Hematopoietic multipotent progenitor cell treated with erythropoietin and hydrocortisone succinate and interleukin-3 and kit ligand, for 8 days (in vitro differentiated cells): Measurements from ENCODE around the gene GSDME.

ENCODE experiments used
- DNase-seq: peaks from one replicate; pipeline ENCODE4 v3.0.0-alpha.2; 2015

Gene GSDME

DNA sequence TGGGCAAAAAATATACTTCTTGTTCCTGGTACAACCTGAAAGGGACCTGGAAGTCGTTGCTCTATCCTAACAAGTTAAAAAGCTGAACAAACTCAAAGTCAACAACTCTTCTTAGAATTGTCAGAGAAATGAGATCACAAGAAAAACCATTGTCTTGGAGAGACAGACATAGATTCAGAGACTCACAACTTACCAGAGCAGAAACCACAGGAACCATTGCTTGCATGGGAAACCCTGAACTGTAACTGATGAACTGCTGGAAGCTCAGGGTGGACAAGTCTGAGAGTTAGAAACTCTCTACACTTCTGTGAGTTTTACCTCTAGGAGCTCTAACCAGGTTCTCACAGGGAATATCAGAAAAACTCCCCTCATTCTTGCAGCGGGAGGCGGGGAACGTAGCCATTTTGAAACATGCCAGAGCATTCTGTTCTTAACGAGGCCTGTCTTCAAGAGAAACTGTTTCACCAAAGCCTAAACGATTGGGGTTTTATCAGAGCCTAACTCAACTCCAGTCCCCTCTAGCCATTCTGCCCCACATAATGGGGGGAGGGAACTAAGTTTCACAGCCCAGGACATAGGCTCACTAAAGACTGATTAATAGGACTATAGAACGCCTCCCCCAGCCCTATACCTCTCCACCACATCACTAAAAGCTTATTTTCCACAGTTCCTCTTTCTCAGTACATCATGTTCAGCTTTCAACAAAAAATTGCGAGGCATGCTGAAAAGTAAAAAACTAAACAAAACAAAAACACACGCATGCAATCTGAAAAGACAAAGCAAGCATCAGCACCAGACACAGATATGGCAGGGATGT, 12.0 kb upstream of the GSDME start:
- DNase-seq, result no peak

DNA sequence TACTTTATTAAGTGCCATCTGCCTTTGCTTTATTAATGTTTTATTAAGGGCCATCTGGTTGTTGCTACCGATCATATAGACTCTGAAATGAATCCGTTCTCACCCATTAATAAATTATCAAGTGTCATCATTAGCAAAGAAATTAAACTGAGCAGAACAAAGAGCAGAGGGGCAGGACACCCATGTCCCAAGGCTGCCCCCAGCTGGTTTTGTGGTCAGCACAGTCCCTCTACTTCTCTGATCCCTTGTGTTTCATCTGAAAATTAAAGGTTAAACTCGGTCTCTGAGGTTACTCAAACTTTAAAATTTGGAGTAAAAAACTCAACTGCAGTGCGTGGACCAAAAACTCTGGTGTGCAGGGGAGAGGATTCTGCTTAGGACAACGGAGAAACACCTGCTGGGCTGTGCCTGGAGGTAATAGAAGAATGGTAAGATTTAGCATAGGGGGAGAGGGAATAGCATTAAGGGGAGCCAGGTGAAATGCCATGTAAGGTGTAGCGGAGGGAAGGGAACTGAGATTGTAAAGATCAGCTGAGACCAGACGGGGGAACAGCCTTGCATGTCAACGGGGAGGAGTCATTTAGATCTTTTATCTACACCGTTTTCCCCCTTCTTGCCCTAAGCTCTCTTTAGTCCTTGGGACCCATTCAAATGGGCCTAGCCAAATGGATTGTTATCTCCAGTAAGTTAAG, 10.8 kb upstream of the GSDME start:
- DNase-seq, result no peak

GRCh38 chr7:24764972-24765744, 7.9 kb upstream of the GSDME start:
- no peak for DNase-seq

GRCh38 chr7:24764011-24764410, 6.7 kb upstream of the GSDME start:
- no peak for DNase-seq

- DNase-seq, result no peak
Measured at GRCh38 chr7:24763303-24763901, 6.1 kb upstream of the GSDME start.

DNA sequence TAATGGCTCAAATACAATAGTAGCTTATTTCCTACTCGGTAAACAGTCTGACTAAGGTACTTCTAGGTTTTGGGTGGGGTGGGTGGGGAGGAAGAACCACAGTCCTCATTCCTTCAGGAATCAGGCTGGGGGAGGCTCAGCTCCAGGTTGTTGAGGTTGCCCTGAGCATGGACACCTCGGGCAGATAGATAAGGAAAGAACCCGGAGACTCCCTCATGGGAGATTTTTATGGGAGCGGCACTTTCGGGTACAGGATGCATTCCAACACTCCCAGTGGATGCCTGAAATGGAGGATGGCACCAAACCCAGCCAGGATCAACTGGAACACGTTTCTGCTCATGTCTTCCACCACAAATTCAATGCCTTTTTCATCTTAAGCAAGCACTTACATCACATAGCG, 5.5 kb upstream of the GSDME start:
- DNase-seq, result no peak

- no peak for DNase-seq
Measured at GRCh38 chr7:24760968-24761367, 3.7 kb upstream of the GSDME start.

GRCh38 chr7:24756545-24757352, 515 bp downstream of the GSDME start:
- DNase-seq, result no peak

GRCh38 chr7:24755541-24756407, 1.5 kb downstream of the GSDME start:
- no peak for DNase-seq

- DNase-seq, result no peak
Measured at GRCh38 chr7:24754906-24755506, 2.3 kb downstream of the GSDME start.

DNA sequence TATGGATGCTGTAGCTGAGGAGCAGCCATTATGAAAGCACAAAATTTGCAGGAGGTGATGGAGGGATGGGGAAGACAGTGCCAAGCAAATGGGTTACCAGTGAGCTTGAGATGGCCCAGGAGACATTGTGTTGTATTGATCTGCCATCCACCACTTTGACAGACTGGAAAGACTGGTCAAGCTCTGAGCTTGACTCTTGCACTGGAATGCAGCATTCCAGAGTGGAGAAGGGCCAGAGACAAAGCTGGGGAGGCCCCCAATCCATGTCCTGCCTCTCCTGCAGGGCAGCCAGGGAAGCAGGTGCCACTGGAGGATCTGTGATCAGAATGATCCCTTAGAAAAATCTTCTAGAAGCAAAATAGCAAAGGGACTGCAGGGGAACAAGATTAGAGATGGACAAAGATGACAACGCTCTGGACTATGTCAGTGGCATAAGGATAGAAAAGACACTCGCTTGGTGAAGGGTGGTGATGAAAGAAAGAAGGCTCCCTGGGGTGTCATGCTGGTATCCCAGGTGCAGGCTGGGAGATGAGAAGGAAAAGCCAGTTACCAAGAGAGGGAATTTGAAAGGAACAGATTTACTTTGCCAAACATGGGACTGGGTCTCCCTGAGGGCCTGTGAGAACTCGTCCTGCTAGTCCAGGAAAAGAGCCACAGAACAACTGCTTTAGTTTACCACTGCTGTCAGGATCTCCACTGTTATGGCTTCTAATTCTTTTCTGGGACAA, 5.0 kb downstream of the GSDME start:
- no peak for DNase-seq

GRCh38 chr7:24751484-24751883, 5.8 kb downstream of the GSDME start:
- DNase-seq, result no peak

- no peak for DNase-seq
Measured at GRCh38 chr7:24750441-24751055, 6.7 kb downstream of the GSDME start.

- DNase-seq, result no peak
Measured at GRCh38 chr7:24748521-24748920, 8.7 kb downstream of the GSDME start.

DNA sequence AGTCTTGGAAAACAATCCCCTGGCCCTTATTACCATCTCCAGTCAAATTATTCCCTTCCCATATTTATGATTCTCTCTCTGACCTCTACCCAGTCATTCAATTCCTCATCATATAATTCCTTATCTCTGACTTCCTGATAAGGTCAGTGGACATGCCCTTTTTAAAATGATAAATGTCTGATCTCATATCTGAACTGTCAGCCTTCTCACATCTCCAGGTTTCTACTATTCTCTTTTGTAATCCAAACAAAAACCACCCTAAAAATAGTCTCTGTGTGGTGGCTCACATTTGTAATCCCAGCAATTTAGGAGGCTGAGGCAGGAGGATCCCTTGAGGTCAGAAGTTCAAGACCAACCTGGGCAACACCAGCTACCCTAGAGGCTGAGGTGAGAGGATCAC, 11.9 kb downstream of the GSDME start:
- DNase-seq, result no peak

DNA sequence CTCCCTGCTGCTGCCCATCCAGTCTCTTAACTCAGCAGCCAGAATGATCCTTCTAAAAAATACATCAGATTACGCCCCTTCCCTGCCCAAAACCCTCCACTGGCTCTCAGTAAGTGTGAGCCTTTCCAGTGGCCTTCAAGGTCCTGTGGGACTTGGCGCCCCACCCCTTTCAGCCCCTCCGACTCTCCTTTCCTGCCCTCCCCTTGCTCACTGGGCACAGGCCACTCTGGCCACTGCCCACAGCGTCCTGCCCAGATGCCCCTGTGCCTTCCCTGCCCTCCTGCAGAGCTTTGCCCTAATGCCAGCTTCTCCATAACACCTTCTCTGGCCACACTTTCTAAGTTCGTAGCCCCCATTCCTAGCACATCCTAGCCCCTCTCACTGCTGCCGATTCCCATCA, 13.8 kb downstream of the GSDME start:
- DNase-seq, result no peak

DNA sequence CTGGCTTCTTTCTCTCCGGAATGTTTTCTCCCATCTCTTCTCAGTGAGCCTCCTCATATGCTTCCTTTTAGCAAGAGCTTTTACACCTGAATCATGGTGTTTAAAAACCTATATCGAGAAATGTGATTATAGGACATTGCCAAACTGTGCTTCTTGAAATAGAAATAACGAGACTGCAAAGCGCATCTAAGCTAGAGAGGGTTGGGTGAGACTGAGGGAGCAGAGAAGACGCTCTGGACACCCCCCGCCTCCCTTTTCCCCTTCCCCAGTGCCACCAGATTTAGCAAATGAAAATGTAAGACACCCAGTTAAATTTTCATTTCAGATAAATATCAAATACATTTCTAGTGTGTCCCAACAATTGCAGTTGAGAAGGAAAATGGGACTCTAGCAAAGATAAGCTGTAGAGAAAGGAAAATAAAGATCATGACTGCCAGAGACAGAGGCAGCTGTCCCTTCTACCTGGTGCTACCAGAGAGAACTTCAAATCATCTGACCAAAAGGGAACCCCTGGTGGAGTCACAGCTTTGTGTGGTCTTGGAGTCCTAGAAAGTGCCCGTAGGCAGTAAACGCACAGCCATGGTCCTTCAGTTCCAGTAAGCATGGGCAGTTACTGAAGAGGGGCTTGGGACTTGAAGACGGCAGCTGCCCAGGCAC, 14.6 kb downstream of the GSDME start:
- DNase-seq, result no peak

DNA sequence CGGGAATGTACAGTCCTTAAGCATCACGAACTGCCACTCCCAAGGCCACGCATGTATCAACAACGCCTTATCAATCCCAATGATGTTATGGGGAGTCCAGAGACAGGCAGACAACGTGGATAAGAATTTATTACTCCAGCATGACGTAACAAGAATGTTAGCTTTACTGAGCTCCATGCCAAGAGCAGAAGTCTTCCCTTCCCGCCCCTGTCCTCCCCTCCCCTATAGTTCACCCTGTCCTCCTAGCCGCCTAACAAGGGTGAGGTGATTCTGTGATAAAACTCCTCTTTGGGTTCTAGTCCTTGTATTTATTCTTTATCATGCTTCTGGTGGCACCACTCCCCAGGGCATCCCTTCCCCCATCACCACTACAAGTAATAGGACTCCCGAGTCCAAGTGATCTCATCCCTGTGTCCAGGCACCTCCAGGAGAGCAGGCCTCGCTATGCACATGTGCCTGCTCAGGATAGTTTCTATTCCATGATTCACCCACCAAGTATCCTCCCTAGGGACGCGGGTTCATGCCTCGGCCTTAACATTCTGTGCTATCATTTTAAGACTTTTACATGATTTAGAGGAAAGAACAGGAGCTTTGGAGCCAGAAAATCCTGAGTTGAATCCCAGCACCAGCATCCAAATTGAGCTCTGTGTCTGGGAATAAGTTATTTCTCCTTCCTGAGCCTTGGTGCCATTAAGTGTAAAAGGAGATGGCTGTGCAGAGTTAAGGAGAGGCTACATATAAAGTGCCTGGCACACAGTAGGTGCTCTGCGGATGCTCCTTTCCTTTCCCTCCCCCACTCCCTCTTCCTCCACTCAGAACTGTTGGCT, 15.4 kb downstream of the GSDME start:
- no peak for DNase-seq
